ENCODE data around the gene EXOC1.

DNA sequence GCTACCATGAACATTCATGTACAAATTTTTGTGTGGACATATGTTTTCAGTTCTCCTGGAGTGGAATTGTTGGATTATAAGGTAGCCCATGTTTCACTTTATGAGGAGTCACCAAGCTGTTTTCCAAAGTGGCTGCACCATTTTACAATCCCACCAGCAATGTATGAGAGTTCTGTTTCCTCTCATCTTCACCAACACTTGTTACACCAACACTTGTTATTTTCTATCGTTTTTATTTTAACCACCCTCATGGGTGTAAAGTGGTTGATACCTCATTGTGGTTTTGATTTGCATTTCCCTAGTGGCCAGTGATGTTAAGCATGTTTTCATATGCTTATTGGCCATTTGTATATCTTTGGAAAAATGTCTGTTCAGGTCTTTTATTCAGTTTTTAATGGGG is 4.1 kb downstream of the EXOC1 start:
- TF ChIP-seq, protein P1, sequence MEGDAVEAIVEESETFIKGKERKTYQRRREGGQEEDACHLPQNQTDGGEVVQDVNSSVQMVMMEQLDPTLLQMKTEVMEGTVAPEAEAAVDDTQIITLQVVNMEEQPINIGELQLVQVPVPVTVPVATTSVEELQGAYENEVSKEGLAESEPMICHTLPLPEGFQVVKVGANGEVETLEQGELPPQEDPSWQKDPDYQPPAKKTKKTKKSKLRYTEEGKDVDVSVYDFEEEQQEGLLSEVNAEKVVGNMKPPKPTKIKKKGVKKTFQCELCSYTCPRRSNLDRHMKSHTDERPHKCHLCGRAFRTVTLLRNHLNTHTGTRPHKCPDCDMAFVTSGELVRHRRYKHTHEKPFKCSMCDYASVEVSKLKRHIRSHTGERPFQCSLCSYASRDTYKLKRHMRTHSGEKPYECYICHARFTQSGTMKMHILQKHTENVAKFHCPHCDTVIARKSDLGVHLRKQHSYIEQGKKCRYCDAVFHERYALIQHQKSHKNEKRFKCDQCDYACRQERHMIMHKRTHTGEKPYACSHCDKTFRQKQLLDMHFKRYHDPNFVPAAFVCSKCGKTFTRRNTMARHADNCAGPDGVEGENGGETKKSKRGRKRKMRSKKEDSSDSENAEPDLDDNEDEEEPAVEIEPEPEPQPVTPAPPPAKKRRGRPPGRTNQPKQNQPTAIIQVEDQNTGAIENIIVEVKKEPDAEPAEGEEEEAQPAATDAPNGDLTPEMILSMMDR (IDR thresholded peaks at IDR 0.05): no peak
- no peak for TF ChIP-seq POLR2A (IDR thresholded peaks at IDR 0.05)
